Activated naive CD4-positive, alpha-beta T cell treated with anti-CD3 and anti-CD28 coated beads, Interleukin-2, amount 50 U/mL, for 72 hours (primary cell): ENCODE data around the gene MYO16. TPM values are rescaled to one million over a fixed set of nuclear protein-coding genes. Genes with fewer than 3 reads are reported as not detected.

Source experiments
- ATAC-seq, 2 donors: fragments of 150-1000 bp; cut with Tn5 transposase; 2 replicates each; pipeline ENCODE4 v1.10.0; 2021; ENCODE audit warnings: mild to moderate bottlenecking in 2 of 2, moderate library complexity in 2 of 2
- DNase-seq, 2 donors: peaks; one replicate each; pipeline ENCODE4 v3.0.0; 2021 to 2022; ENCODE audit warnings: low spot score in 2 of 2
- H3K27ac Mint-ChIP-seq, 2 donors: one replicate each; pipeline ENCODE4 v1.8.0; 2022; ENCODE audit warnings: mild to moderate bottlenecking in 2 of 2, mixed read lengths in 2 of 2
- H3K36me3 Mint-ChIP-seq, 2 donors: one replicate each; pipeline ENCODE4 v1.8.0; 2022; ENCODE audit warnings: mixed read lengths in 2 of 2
- H3K9me3 Mint-ChIP-seq, 2 donors: one replicate each; pipeline ENCODE4 v1.8.0; 2022; ENCODE audit warnings: mixed read lengths in 2 of 2
- total RNA-seq, 2 donors: library from RNA; stranded (reverse); gene quantifications; one replicate each; pipeline ENCODE4 v1.2.3, GENCODE V29; 2022

MYO16 gene
- total RNA-seq, 2 donors from 2014 or later = not detected

DNA sequence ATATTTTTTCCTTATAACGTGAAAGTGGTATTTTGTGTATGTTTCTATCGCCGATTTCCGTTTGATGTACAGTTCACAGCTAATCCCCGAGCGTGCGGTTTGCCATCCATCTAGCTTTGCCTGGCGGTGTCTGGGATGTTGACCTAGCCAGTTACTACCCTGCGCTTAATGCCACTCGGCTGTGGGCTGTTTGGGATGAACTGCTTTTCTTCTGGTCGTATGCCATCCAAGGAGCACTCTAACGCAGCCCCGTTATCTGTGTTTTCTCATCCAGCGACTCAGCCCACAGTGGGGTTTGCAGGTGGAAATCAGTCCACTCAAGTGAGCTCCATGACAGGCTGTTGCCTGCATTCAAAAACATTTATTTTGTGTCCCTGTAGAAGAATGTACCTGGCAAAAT is 512.3 kb downstream of the MYO16 start:
- no peak for ATAC-seq
- Mint-ChIP-seq H3K9me3 (no peaks in the 10 kb centered on the region), H3K27ac (no peak overlapping the region), H3K36me3 (peaks cover 0 to 4% of the 10 kb centered on the region in 2 donors)
- no peak for DNase-seq

GRCh38 chr13:109144693-109145437 is 515.5 kb downstream of the MYO16 start:
- no peaks in the 10 kb centered on the region for H3K36me3 Mint-ChIP-seq

GRCh38 chr13:109145631-109146030 is 516.2 kb downstream of the MYO16 start:
- ATAC-seq = peak in 1 of 2 donors; percentile 48
- Mint-ChIP-seq H3K27ac (no peak overlapping the region), H3K9me3 (no peaks in the 10 kb centered on the region), H3K36me3 (no peaks in the 10 kb centered on the region)
- DNase-seq = no peak

More at GRCh38 chr13:109144693-109145437, 515.5 kb downstream of the MYO16 start:
- ATAC-seq (no peak), DNase-seq (no peak)
- Mint-ChIP-seq H3K27ac (no peak overlapping the region), H3K9me3 (no peaks in the 10 kb centered on the region)

- Mint-ChIP-seq H3K9me3 (no peaks in the 10 kb centered on the region), H3K27ac (no peak overlapping the region), H3K36me3 (no peaks in the 10 kb centered on the region)
- no peak for ATAC-seq
- DNase-seq = no peak
These were observed 517.0 kb downstream of the MYO16 start for GRCh38 chr13:109146393-109146792.

DNA sequence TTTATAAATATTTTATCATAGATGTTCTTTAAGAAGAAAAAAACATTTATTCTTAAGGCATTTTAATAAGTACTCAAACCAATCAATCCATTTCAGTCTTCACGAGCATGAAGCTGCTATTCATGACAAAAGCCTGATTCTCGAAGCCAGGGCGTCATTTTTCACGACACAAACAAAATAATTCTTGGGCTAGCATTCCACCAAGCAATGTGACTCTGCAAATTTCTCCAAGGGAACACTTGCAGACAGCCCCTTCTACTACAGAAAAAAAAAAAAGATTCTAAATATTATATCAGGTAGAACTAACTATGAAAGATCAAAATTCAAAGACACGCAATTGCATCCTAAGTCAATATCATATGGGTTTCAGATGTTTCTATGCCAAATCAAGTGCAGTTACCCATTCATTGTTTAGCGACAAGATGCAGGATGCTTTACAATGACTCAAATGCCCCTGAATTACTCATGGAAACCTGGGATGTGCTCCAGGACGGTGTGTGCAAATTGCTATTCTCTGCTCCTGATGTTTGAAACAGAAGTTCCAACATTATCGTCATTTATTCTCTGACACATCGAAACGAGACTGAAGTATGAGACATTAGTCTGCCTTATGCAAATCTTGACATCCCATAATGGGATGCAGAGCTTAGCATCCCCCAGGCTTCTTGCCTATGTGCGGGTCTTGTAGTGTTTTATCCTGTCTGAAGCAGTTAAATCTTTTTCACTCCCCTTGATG is 517.7 kb downstream of the MYO16 start:
- no peak overlapping the region for H3K27ac Mint-ChIP-seq
- ATAC-seq (no peak), DNase-seq (no peak)
- no peaks in the 10 kb centered on the region for H3K9me3 Mint-ChIP-seq
- H3K36me3 Mint-ChIP-seq = no peaks in the 10 kb centered on the region

GRCh38 chr13:109148243-109148642 is 518.8 kb downstream of the MYO16 start:
- no peak for DNase-seq
- ATAC-seq = no peak
- Mint-ChIP-seq H3K9me3 (no peaks in the 10 kb centered on the region), H3K36me3 (no peaks in the 10 kb centered on the region), H3K27ac (no peak overlapping the region)

DNA sequence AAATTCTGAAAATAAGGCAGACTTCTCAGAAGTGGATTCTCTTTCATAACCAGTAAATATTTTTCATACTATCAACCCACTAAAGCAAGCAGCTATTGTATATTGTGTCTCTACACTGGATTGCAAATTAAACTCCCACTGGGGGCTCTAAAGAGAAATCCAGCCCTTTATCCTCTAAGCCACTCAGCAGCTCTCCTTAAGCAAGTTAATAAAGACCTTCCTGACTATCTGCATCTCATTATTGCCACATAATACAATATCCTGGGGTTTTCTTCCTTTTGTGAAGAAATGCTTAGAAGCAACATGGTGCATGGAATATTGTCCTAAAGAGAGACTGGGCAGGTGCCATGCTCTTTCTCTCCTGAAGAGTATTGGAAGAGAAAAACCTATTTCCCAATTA is 521.3 kb downstream of the MYO16 start:
- Mint-ChIP-seq H3K27ac (no peak overlapping the region), H3K9me3 (no peaks in the 10 kb centered on the region), H3K36me3 (no peaks in the 10 kb centered on the region)
- no peak for DNase-seq
- ATAC-seq = no peak

GRCh38 chr13:109151255-109151654 is 521.8 kb downstream of the MYO16 start:
- DNase-seq = no peak
- no peak overlapping the region for H3K27ac Mint-ChIP-seq
- H3K9me3 Mint-ChIP-seq = no peaks in the 10 kb centered on the region
- no peak for ATAC-seq
- no peaks in the 10 kb centered on the region for H3K36me3 Mint-ChIP-seq

- Mint-ChIP-seq H3K9me3 (no peaks in the 10 kb centered on the region), H3K27ac (no peak overlapping the region), H3K36me3 (no peaks in the 10 kb centered on the region)
- DNase-seq (no peak), ATAC-seq (no peak)
These were observed 522.3 kb downstream of the MYO16 start for GRCh38 chr13:109151696-109152095.

DNA sequence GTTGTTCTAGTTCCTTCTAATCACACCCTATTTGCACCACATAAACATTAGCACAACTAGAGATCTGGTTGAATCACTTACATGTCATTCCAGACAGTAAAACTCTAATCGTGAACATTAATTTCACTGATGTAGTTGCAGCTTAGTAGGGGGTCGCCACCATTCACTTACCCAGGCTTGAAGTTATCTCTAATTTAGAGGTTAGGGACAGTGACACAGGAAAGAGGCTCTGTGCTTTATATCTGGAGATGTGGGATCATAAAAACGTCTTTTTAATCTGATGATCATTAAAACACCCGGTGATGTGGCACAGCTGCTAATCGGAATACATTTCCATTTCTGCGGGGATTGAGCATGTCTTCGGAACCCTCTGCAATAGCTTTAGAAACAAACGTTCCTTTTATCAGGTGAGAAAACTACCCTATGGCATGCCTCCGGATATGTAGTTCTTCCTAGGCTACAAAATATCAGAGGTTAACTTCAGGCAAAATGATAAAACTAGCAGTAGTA is 523.0 kb downstream of the MYO16 start:
- H3K36me3 Mint-ChIP-seq = no peaks in the 10 kb centered on the region
- no peak overlapping the region for H3K27ac Mint-ChIP-seq
- H3K9me3 Mint-ChIP-seq = no peaks in the 10 kb centered on the region
- ATAC-seq (no peak), DNase-seq (no peak)

- DNase-seq = no peak
- Mint-ChIP-seq H3K27ac (no peak overlapping the region), H3K36me3 (no peaks in the 10 kb centered on the region), H3K9me3 (no peaks in the 10 kb centered on the region)
- no peak for ATAC-seq
These were observed 523.5 kb downstream of the MYO16 start for GRCh38 chr13:109152941-109153340.

GRCh38 chr13:109154146-109154545 is 524.7 kb downstream of the MYO16 start:
- ATAC-seq (no peak), DNase-seq (no peak)
- Mint-ChIP-seq H3K36me3 (no peaks in the 10 kb centered on the region), H3K27ac (no peak overlapping the region), H3K9me3 (no peaks in the 10 kb centered on the region)

DNA sequence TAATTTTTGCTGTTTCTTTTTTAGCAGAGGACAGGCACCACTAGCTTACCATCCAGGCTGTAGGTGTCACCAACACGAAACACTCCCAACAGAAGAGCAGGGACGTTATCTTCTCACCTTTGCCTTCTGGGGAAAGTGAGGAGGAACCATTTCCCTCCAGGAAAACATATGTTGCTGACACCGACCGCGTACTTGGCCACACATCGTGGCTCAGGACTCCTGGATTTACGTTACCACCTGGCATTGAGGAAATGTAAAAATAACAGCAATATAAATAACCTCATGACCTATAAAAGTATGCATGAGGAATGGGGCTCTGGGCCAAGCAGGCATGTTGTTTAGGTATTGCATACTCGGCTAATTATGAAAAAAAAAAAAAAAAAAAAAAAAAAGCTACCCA is 525.1 kb downstream of the MYO16 start:
- Mint-ChIP-seq H3K36me3 (no peaks in the 10 kb centered on the region), H3K9me3 (no peaks in the 10 kb centered on the region), H3K27ac (no peak overlapping the region)
- ATAC-seq (no peak), DNase-seq (no peak)

- no peaks in the 10 kb centered on the region for H3K36me3 Mint-ChIP-seq
- ATAC-seq = no peak
These were observed 525.8 kb downstream of the MYO16 start for GRCh38 chr13:109154966-109155761.

GRCh38 chr13:109156181-109156935 is 526.9 kb downstream of the MYO16 start:
- ATAC-seq (no peak), DNase-seq (no peak)
- Mint-ChIP-seq H3K36me3 (no peaks in the 10 kb centered on the region), H3K27ac (no peak overlapping the region), H3K9me3 (no peaks in the 10 kb centered on the region)

More at GRCh38 chr13:109154966-109155761, 525.8 kb downstream of the MYO16 start:
- no peaks in the 10 kb centered on the region for H3K9me3 Mint-ChIP-seq
- H3K27ac Mint-ChIP-seq = no peak overlapping the region
- no peak for DNase-seq

- ATAC-seq (no peak), DNase-seq (no peak)
- no peaks in the 10 kb centered on the region for H3K9me3 Mint-ChIP-seq
- H3K36me3 Mint-ChIP-seq = no peaks in the 10 kb centered on the region
- no peak overlapping the region for H3K27ac Mint-ChIP-seq
These were observed 527.9 kb downstream of the MYO16 start for GRCh38 chr13:109157275-109157674.
